HG03097 (cell line): ENCODE data around the gene UCHL1.
"Not testable (repeated sequence)": the region's sequence is repeated elsewhere in the genome, so short reads cannot be mapped to it uniquely, and the experiment has no call there.

Experiments used
- ATAC-seq: cut with Tn5 transposase; IDR thresholded peaks from one replicate; pipeline ENCODE4 v1.9.1; 2021; ENCODE audit not compliant: unreplicated experiment, low FRiP score

Gene UCHL1

GRCh38 chr4:41287852-41288251 lies 31.1 kb downstream of the UCHL1 start:
- ATAC-seq = no peak

DNA sequence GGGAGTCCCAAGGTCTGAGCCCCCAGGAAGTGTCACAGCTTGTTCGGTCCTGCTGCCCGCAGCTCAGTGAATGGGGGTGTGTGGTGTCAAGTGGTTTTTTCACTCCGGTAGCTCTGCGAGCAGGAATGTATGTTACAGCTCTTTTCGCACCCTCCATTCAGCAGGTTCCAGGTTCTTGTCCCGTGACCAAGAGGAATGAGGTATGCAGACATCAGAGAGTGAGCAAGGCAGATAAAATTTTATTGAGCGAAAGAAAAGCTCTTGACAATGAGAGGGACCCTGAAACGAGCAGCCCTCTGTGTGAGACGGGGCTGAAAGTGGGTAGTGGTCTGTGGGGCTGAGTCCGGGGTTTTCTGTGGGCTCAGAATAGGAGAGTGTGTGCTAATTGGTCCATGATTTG lies 31.5 kb downstream of the UCHL1 start:
- no peak for ATAC-seq

DNA sequence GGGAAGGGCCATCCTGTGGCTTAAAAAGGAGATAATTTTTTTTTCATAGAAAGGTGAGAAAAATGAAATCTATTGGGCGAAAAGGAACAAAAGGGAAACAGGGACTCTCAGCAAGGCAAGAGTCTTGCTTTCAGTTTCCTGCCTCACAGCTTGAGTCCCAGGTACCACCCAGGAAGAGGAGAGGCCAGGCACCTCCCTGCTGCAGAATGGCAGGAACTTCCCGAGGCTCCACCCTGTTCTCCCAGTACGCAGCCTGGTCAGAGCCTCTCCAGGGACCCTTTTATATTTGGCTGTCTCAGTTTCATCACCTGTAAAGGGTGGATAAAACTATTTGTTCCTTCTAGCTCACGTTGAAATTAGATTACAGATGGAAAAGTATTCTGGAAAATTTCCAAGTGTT lies 33.8 kb downstream of the UCHL1 start:
- ATAC-seq = no peak

- no peak for ATAC-seq
Measured at GRCh38 chr4:41294445-41295062, 37.8 kb downstream of the UCHL1 start.

DNA sequence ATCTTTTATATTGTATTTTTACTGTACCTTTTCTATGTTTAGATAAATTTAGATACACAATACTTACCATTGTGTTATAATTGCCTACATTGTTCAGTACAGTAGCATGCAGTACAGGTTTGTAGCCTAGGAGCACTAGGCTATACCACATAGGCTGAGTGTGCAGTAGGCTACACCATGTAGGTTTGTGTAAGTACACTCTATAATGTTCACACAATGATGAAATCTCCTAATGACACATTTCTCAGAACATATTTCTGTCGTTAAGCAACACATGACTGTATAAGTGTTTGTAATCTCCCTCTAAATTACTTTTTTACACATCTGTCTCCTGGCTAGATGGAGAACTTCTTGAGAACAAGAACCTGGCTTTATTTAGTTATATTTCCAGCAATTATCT lies 40.3 kb downstream of the UCHL1 start:
- no peak for ATAC-seq

DNA sequence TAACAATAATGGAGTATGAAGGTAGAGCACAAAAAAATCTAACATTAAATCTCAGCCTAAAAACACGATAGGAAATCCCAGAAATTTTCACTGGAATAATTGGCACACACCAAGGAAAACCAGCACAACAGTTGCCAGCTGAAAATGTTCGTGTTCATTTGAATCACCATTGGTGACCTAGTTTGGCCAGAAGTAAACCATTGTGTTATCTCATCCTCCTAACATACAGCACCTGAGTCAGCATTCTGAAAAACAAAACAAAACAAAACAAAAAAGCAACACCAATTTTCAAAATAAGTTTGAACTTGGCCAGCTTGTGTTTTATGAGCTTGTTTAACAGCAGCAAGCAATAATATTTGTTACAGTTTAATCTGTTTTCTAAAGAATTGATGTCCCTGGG lies 41.1 kb downstream of the UCHL1 start:
- ATAC-seq = no peak

DNA sequence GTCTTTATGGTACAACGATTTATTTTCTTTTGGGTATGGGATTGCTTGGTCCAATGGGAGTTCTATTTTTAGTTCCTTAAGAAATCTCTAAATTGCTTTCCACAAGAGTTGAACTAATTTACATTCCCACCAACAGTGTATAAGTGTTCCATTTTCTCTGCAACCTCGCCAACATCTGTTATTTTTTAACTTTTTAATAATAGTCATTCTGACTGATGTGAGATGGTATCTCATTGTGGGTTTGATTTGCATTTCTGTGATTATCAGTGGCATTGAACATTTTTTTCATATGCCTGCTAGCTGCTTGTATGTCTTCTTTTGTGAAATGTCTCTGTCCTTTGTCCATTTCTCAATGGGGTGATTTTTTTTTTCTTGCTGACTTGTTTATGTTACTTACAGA lies 42.8 kb downstream of the UCHL1 start:
- ATAC-seq = no peak

DNA sequence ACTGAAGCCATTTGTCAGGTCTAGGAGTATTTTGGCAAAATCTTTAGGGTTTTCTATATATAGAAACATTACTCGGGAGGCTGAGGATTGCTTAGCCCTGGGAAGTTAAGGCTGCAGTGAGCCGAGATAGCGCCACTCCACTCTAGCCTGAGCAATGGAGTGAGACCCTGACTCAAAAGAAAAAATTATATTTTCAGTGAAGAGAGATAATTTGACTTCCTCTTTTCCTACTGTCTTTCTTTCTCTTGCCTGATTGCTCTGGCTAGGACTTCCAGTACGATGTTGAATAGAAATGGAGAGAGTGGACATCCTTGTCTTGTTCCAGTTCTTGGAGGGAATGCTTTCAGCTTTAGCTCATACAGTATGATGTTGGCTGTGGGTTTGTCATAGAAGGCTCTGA lies 44.4 kb downstream of the UCHL1 start:
- no peak for ATAC-seq

DNA sequence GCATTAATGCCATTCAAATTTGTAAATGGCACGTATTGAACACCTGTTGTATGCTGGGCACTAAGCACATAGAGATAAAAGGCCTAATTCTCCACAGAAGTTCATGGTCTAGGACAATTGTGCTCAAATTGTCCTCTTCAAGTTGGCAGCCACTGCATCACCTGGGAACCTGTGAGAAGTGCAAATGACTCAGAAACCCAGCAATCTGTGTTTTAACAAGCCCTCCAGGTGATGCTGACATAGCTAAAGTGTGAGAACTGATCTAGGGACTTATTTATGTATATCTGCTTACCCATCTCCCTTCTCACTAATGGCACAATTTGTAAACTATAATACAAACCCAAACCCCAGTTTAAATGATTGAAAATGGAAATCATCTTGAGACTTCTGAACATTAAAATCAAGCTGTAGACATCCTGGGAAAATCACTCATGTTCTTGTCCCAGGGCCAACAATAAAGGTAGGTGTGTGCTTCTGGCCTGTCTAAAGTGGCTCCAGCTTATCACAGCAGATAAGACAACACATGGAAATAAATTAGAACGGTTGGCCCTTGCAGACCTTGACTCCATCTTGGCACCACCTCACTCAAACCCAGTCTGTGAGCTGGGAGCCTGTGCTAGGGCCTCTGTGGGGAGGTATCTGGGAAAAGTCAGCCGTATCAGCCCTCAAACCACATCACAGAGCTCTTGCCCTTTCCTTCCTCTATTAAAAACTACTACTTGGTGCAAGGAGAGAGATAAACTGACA lies 46.8 kb downstream of the UCHL1 start:
- no peak for ATAC-seq

GRCh38 chr4:41304221-41304620 lies 47.5 kb downstream of the UCHL1 start:
- ATAC-seq = no peak

DNA sequence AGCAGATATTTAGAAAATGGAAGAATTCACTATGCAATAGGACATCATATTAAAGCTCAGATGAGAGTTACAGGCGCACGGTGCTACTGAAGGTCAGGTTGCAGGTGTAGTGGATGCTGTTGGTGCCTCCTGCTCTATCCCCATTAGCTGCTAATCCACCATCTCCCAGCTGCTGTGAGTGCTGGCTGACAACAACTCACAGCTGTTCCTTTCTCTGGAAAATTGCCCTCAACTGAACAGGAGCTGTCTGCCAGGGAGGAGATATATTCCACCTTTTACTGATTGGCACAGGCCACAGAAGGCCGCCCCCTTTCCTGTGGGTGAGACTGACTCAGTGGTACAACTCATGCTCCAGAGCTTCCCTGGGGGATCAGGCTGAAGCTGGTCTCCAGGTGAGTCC lies 48.7 kb downstream of the UCHL1 start:
- ATAC-seq = no peak

DNA sequence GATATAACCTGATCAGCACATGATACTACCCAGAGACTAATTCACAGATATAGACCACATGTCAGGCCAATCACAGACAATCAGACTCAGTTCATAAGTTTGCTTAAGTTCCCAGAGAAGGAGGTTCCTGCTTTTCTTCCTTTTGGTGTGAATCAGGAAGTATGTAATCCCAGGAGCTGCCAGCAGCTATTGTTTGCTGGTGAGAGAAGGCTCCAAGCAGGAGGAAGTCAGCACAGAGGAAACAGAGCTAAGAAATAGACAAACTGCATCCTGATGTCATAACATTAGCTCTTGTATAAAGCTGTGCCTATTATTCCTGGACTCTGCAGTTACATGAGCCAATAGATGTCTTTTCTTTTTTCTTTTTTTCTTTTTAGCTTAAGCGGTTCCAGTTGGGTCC lies 50.9 kb downstream of the UCHL1 start:
- ATAC-seq = no peak

- no peak for ATAC-seq
Measured at GRCh38 chr4:41308398-41308797, 51.7 kb downstream of the UCHL1 start.

GRCh38 chr4:41315426-41315825 lies 58.7 kb downstream of the UCHL1 start:
- ATAC-seq = not testable (repeated sequence)

- ATAC-seq = no peak
Measured at GRCh38 chr4:41315862-41316261, 59.1 kb downstream of the UCHL1 start.
